GM19468 (cell line): ENCODE data around the gene RECK.
"Not testable (repeated sequence)": the region's sequence is repeated elsewhere in the genome, so short reads cannot be mapped to it uniquely, and the experiment has no call there.

Experiments
- ATAC-seq: cut with Tn5 transposase; IDR thresholded peaks from one replicate; pipeline ENCODE4 v1.9.1; 2021; ENCODE audit warnings: mild to moderate bottlenecking, moderate library complexity, moderate number of reproducible peaks; ENCODE audit not compliant: unreplicated experiment; ENCODE audit errors: extremely low read depth

Gene RECK, protein sequence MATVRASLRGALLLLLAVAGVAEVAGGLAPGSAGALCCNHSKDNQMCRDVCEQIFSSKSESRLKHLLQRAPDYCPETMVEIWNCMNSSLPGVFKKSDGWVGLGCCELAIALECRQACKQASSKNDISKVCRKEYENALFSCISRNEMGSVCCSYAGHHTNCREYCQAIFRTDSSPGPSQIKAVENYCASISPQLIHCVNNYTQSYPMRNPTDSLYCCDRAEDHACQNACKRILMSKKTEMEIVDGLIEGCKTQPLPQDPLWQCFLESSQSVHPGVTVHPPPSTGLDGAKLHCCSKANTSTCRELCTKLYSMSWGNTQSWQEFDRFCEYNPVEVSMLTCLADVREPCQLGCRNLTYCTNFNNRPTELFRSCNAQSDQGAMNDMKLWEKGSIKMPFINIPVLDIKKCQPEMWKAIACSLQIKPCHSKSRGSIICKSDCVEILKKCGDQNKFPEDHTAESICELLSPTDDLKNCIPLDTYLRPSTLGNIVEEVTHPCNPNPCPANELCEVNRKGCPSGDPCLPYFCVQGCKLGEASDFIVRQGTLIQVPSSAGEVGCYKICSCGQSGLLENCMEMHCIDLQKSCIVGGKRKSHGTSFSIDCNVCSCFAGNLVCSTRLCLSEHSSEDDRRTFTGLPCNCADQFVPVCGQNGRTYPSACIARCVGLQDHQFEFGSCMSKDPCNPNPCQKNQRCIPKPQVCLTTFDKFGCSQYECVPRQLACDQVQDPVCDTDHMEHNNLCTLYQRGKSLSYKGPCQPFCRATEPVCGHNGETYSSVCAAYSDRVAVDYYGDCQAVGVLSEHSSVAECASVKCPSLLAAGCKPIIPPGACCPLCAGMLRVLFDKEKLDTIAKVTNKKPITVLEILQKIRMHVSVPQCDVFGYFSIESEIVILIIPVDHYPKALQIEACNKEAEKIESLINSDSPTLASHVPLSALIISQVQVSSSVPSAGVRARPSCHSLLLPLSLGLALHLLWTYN

DNA sequence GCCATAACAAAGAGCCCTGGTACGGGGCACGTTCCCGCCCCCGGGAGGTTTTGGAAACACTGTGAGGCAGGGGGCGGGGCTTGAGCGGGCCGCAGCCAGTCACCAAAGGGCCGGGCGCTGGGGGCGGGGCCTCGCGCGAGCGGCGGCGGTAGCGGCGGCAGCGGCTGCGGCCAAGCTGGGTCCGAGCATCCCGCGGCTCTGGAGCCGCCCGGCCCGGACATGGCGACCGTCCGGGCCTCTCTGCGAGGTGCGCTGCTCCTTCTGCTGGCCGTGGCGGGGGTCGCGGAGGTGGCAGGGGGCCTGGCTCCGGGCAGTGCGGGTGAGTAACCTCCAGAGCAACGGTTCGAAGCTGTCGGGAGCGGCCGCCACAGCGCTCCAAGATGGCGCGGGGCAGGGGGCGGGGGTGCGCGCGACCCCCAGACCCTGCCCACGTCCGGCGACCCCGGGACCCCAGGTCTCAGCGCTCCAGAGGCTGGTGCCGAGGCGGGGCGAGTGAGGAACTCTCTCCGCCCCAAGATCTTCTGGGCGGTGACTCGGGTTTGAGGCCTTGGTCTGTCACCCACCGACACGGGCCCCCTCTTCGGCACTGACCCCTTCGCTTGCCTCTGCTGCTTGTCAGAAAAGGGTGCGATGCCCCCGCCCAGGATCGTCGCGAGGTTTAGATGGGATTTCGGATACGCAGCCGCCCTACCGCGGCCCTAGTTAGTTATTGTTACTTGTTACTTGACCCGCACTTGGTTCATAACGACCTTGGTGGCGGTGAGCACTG lies at the start of gene RECK:
RECK (plus strand) TSS at position 134 of the 769 bp plus-strand sequence; CDS start at position 220, 86 bp downstream.
- no peak for ATAC-seq

DNA sequence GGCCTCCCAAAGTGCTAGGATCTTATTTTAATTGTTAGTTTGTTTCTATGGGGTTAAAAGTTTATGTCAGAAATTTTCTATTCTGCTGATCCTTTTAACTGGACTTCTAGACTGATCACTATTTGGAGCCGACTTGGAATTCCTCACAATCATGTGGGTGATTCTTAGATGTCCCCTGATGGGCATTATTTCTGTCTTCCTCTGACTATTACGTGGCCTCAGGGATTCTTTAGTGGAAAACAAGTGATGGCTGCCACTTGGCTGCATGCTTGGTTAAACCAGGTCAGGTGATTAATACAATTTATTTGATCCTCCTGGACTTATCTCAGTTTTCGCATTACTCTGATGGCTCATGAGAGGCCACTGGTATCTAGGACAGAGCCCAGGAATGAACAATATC lies 46.6 kb upstream of the RECK start:
- no peak for ATAC-seq

DNA sequence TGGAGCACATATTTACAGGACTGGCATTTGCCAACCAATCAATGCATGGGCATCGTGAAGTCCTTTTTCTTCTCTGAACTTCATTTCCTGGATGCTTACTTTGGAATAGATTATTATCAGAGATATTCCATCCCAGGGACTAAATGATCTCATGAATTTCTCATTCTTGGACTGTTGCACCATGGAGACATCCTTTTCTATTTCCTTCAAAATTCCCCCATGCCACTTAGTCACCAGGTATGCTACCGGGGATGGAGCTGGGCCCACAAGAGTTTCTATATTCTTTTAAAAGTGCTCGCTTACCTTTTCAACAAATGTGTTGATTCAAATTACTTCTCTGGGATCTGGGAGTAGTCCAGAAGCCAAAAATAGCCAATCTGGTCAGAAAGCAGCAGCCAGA lies 43.6 kb upstream of the RECK start:
- not testable (repeated sequence) for ATAC-seq

DNA sequence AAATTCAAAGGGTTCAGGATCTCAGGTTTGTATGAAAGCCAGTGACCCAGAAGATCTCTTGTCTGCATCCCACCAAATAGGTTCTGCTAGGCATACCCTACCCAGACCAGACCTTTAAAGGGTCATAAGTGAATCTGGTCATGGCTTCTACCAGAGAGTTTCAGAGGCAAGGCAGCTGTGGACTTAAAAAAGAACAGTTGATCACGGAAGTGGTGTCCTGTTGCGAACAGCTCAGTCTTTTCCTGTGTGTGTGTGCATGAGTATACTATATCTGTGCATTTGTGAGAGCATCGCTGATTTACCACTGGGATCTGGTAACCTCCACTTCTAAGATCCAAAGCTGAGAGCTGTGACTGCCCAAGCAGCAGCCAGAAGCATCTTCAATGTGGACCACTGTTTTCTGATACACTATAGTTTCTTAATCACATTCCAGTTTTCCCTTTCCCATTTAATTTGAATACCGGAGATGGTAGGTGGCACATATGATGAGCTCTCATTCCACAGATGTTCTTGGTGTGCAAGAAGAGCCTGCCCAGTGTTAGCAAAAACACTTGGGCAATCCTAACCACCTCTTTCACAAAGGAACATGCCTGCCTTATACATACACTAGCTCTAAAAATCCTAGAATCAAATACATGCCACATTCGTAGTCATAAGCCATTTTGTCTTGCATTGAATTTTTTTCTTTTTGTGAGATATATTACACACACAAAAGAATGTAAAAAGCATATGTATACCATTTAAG lies 42.6 kb upstream of the RECK start:
- ATAC-seq, result no peak

DNA sequence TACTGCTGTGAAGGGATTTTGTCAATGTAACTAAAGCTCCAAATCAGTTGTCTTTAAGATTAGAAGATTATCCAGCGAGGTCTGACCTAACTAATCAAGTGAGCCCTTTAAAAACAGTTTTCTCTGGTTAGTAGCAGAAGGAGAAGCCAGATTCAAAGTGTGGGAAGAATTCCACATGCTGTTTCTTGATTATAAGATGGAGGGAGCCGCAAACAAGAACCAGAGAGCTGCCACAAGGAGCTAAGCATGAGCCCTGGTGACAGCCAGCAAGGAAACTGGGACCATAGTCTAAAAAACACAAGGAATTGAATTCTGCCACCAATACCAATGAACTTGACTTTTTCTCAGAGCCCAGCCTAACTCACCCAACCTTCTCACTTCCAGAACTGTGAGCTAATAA lies 41.8 kb upstream of the RECK start:
- ATAC-seq, result no peak

DNA sequence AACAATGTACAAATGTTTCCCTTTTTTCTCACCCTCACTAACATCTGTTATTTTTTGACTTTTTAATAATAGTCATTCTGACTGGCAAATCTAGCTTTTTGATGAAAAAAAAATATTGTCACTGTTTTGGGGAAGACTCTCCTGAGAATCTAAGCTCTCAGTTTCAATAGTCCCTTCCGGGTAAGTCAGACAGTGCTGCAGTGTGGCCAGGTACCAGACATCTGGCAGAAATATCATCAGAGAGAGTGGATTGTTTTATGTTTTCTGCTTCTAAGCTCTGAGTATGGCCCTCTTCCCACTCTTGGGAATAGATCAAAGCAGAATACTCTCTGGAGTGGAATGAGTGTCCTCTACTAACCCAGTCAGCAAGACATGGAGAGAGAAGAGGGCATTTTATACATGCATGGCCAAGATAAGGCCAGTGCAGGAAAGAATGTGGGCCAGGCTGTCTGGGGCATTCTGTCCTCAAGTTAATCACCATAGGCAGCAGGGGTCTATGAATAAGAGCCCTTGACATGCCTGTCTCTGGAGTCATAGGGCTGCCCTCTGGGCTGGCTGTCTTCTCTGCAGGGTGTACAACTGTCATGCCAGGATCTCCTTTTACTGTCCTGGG lies 40.2 kb upstream of the RECK start:
- ATAC-seq, result no peak

DNA sequence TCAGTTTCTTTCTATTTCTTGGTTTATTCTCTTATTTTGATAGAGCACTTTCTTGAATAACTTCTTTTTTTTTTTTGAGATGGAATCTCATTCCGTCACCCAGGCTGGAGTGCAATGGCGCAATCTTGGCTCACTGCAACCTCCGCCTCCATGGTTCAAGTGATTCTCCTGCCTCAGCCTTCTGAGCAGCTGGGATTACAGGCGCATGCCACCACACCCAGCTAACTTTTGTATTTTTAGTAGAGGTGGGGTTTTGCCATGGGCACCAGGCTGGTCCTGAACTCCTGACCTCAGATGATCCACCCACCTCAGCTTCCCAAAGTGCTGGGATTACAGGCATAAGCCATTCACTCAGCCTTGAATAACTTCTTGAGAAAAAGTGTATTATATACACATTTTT lies 39.7 kb upstream of the RECK start:
- not testable (repeated sequence) for ATAC-seq

DNA sequence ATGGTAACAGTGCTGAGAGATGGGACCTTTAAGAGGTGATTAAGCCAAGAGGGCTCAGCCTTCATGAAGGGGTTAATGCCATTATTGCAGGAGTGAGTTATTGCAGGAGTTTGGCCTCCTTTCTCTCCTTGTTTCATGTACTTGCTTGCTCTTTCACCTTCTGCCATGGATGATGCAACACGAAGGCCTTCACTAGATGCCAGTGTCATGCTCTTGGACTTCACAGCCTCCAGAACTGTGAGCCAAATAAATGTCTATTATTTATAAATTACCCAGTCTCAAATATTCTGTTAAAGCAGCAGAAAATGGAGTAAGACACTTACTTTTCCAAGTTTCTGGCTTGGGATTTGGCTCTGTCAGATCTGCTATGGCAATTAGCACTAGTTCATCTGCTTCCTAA lies 38.4 kb upstream of the RECK start:
- no peak for ATAC-seq

DNA sequence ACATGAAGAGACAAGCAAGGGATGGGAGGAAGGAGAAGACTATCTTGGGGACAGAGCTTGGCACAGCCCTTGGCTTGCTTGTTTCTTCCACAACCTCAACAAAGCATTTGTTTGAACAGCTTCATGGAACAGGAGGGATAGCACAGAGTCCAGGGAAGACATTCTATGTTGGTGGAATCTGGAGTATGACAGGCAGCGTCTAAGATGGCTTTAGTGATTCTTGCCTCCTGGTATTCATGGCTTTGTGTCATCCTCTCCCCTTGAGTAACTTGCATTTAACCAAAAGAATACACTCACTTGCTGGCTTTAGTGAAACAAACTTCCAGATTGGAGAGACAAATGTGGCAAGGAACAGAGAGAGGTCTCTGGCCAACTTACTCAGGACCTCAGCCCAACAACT lies 30.8 kb upstream of the RECK start:
- no peak for ATAC-seq

DNA sequence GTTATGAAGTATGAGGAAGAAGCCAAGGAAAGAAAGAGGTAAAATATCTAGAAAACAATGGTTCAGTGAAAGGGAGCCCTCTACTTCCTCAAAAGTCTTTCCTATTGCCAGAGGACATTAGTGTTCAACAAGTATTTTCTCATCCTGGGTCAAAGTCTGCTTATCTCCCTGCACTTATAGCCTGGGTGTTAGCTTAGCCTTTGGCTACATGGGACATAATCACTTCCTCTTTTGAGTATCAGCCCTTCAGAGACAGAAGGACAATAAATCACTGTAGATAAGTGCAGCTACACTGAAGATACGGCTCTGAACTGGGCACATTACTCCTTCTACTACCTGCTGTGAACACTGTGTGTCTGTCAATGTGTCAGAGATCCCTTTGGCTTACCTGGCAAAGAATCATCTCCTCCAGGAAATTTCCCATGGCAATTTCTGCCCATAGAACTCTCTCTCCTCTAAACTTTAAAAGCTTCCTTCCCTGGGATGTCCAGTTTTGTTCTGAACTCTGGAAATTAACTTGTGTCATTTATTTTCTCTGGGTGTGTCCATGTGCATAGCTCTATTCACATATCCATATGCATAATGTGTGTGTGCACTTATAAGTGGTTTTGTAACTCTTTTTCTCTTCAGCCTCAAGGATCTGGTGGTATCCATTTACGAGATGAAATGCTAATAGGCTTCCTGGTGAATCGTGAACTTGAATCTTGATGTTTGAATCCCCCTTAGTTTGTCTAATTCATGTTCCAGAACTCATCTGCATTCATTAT lies 30.0 kb upstream of the RECK start:
- ATAC-seq, result no peak

DNA sequence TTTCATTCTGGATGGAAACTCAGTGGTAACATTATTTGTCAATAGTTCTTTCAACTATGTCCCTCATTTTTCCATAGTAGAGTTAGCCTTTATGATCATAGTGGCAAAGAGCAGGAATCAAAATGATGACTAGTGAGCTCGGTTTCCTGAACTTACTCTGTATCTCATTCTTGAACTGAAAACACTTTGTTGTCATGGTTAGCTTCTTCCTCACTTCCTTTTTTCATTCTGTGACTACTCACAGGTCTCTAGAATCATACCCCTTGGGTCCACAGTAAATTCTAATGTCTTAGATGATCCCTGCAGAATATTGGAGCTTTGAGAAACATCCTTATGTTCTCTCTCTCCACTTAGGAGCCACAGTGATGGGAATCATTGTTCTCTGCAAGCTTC lies 29.4 kb upstream of the RECK start:
- no peak for ATAC-seq

DNA sequence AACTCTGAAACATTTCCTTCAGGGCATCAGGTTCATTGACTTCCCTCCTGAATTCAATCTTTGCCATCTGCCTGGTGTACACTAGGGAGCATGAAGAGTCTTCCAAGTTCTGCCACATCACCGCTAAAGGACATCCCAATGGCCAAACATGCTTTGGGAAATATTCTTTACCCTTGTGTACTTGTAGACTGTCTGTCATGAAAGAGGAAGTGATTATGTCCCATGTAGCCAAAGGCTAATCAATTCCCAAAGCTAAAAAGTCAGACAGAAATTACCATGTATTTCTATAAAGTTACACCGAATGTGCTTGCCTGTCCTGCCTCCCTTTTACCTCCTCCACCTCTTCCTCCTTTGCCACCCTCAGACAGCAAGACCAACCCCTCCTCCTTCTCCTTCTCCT lies 28.9 kb upstream of the RECK start:
- no peak for ATAC-seq

DNA sequence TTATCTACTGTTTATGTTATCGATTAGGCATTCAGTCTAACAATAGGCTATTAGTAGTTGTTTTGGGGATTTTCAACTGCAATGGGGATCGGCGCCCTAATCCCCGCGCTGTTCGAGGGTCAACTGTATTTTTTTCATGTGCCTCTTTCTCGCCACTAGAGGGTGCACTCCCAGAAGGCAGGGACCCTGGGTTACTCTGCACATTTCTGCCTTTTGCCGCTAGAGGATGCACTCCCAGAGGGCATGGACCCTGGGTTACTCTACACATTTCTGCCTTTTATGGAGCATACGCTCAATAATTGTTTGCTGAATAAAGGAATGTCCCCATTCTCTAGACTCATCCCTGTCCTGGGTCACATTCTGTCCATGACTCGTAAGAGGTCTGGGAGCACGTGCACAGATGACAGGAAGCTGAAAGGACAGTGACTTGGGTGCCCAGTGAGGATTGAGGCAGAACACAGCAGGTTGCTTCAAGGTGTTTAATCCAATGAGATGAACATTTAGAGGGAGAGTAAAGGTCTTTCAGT lies 27.9 kb upstream of the RECK start:
- no peak for ATAC-seq

DNA sequence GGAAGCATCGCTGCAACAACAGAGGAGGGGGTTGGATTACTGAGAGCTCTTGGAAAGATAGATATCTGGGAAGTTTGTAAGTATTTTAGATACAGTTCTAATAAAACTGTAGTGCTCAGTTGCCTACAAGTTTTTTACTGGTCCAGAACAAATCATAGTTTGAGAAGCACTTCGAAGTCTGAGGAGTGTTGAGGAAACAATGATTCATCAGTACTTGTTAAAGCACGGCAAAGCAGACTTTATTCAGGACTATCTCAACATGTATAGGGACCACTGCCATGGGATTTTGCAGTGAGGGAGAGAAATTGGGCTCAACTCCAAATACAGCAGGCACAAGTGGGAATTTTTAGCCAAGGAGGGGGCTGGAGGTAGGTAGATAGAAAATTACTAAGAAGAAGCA lies 25.3 kb upstream of the RECK start:
- ATAC-seq, result no peak

DNA sequence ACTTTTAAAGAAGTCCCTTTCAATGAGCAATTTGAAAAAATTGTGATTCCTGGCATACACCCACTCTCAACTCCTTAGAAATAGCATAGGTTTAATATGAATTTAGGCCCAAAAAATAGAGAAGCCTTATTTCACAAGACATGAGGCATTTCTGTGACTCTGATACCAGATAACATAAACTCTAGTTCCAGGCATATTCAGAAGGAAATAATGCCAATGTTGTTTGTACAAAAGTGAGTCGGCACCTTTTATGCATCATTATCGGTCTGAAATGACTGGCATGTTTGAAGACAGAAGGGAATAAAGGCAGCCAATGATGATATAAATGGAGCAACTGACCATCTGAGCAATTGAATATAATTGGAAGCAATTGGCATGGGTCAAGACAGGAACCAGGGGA lies 19.4 kb upstream of the RECK start:
- no peak for ATAC-seq

DNA sequence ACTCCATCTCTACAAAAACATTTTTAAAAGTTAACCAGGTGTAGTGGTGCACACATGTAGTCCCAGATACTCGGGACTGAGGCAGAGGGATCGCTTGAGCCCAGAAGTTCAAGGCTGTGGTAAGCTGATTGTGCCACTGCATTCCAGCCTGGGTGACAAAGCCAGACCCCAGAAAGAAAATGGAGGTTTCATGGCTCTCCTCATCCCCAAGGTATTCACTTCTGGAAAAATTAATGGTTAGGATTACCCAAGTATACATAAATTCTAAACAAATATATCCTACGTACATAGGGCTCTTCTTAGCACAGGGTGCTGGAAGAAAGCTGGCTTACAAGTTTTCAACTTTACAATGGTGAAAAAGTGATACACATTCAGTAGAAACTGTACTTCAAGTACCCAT lies 18.6 kb upstream of the RECK start:
- no peak for ATAC-seq

DNA sequence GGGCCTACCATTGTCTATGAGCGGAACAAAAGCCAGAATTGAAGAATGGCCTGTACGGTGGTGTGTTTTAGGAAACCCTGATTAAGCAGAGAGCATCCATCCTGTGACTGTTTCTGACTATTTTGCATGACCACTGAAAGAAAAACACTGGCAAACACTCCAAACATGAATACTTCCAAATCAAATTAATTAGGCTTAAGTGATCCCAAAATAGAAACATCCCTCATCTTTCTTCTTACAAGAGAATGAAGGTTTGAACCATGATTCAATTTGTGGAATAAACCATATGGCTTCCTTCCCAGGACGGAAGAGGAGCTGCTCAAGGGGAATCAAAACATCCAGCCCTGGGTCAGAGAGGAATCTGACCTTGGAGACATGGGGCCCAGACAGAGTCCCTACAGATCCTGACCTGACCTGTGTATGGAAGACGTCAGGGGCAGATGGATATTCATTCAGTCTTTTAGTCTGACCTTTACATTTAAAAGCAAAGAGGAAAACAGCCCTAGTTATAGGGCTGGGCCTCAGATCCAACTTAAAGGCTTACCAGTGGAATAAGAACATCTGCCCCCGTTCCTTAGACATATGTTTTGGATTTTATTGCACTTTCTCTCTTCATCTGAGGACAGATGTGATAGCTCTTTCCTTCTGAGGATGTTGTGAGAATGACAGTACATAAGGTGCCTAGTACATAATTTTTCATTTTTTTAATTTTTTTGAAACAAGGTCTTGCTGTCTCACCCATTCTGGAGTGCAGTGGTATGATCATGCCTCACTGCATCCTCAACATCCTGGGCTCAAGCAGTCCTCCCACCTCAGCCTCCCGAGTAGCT lies 17.6 kb upstream of the RECK start:
- ATAC-seq, result no peak

DNA sequence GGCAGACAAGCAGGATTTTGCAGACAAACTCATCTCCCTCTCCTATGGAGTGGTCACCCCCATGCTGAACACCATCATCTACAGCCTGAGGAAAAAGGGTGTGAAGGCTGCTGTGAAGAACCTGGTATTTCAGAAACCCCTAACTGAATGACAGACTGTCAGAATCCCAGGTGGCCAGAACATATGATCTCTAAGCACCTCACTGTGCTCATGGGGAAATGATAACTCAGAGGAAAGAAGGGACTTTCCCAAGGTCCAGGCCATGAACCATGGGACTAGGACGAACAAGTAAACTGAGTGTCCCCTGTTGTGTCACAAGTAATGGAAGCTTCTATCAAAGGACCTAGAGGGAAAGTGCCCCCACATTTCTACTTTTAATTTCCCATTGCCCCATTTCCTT lies 14.7 kb upstream of the RECK start:
- no peak for ATAC-seq
